Measurements from ENCODE around the gene ERVV-1.

DNA sequence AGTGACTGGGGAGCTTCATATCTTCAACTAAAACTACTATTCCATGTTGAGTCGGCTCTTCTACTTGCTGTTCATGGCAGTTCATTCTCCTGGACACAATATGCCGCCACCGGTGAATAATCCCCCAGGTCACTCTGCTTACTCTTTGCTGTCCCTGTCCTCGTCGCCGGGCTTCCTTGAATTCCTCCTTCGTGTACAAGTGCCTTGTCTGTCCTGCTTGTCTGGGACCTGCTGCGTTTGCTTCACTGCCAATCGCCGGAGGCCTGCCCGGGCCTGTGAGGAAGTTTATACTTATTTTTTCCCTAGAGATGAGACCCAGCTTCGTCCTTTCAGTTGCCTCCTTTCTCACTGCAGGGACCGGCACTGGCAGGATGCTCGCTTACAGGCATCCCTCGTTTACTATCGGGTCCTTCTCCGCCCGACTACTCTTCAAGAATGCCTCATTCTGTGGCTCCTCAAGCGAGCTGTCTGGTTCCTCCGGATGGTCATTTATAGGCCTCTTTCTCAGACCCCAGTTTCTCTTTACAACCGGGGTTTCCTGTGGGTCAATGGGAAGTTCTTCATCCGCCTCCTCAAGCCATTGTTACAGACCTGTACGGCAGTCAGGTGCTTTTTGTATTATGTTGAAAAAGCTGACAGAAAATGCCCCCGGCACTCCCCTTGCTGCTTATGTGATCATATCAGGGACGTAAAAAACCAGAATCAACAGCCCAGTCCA is 5.5 kb upstream of the ERVV-1 start:
- TF ChIP-seq POLR2A (IDR thresholded peaks at IDR 0.05; ENCODE audit: low read depth, low read length) (no peak), TAF1 (IDR thresholded peaks at IDR 0.05; ENCODE audit: borderline replicate concordance, low read depth, low read length) (no peak)

Data from GM12892 (cell line).